GM18520 (cell line): ENCODE data around the gene SPEF2.
"Not testable (repeated sequence)": the region's sequence is repeated elsewhere in the genome, so short reads cannot be mapped to it uniquely, and the experiment has no call there.

Experiments
- ATAC-seq: cut with Tn5 transposase; IDR thresholded peaks from one replicate; pipeline ENCODE4 v1.9.1; 2021; ENCODE audit not compliant: unreplicated experiment

The SPEF2 gene

GRCh38 chr5:35657877-35658276 is 40.2 kb downstream of the SPEF2 start:
- ATAC-seq = no peak

- ATAC-seq = no peak
Observed at GRCh38 chr5:35659556-35659955, 41.9 kb downstream of the SPEF2 start.

GRCh38 chr5:35660451-35660850 is 42.8 kb downstream of the SPEF2 start:
- no peak for ATAC-seq

GRCh38 chr5:35664584-35664983 is 46.9 kb downstream of the SPEF2 start:
- ATAC-seq = no peak

- no peak for ATAC-seq
Observed at GRCh38 chr5:35665096-35665495, 47.4 kb downstream of the SPEF2 start.

GRCh38 chr5:35668319-35668718 is 50.7 kb downstream of the SPEF2 start:
- ATAC-seq = no peak

- ATAC-seq = no peak
Observed at GRCh38 chr5:35668794-35669193, 51.1 kb downstream of the SPEF2 start.

- no peak for ATAC-seq
Observed at GRCh38 chr5:35671541-35672295, 54.1 kb downstream of the SPEF2 start.

- not testable (repeated sequence) for ATAC-seq
Observed at GRCh38 chr5:35672296-35672655, 54.6 kb downstream of the SPEF2 start.

GRCh38 chr5:35672995-35673394 is 55.3 kb downstream of the SPEF2 start:
- no peak for ATAC-seq

- ATAC-seq = no peak
Observed at GRCh38 chr5:35674049-35674448, 56.4 kb downstream of the SPEF2 start.

GRCh38 chr5:35675392-35675791 is 57.7 kb downstream of the SPEF2 start:
- ATAC-seq = no peak

GRCh38 chr5:35677878-35678277 is 60.2 kb downstream of the SPEF2 start:
- no peak for ATAC-seq

- ATAC-seq = no peak
Observed at GRCh38 chr5:35678661-35679060, 61.0 kb downstream of the SPEF2 start.

- no peak for ATAC-seq
Observed at GRCh38 chr5:35679357-35679756, 61.7 kb downstream of the SPEF2 start.

GRCh38 chr5:35681911-35682310 is 64.2 kb downstream of the SPEF2 start:
- ATAC-seq = no peak

GRCh38 chr5:35683466-35683865 is 65.8 kb downstream of the SPEF2 start:
- no peak for ATAC-seq

GRCh38 chr5:35685161-35685560 is 67.5 kb downstream of the SPEF2 start:
- no peak for ATAC-seq

GRCh38 chr5:35687961-35688360 is 70.3 kb downstream of the SPEF2 start:
- ATAC-seq = no peak

- ATAC-seq = no peak
Observed at GRCh38 chr5:35694481-35694880, 76.8 kb downstream of the SPEF2 start.

- no peak for ATAC-seq
Observed at GRCh38 chr5:35698047-35698808, 80.6 kb downstream of the SPEF2 start.

- no peak for ATAC-seq
Observed at GRCh38 chr5:35707659-35708058, 90.0 kb downstream of the SPEF2 start.

- no peak for ATAC-seq
Observed at GRCh38 chr5:35709688-35710087, 92.0 kb downstream of the SPEF2 start.
